ENCODE results near the gene FAM222B.

GRCh38 chr17:28849281-28849680 lies 6.7 kb upstream of the FAM222B start:
- no peak for TF ChIP-seq CTCF (IDR thresholded peaks at IDR 0.05; ENCODE audit: insufficient read depth, low read length, poor library complexity, severe bottlenecking)
- TF ChIP-seq EZH2phosphoT487 (conservative IDR thresholded peaks at IDR 0.05; ENCODE audit: low read length), result no peak

Data from SU-DHL-6 (cell line).